GM12892 (cell line): Measurements from ENCODE around the gene CFB.
"Not testable (repeated sequence)": the region's sequence is repeated elsewhere in the genome, so short reads cannot be mapped to it uniquely, and the experiment has no call there.

Source experiments
- POLR2A ChIP-seq: IDR thresholded peaks from 2 replicates; pipeline ENCODE4 v1.6.1; 2011; ENCODE audit warnings: low read depth, low read length, control low read depth
- POLR2AphosphoS5 ChIP-seq: IDR thresholded peaks from 2 replicates; pipeline ENCODE4 v1.6.1; 2011; ENCODE audit warnings: low read depth, low read length, control low read depth
- TAF1 ChIP-seq: IDR thresholded peaks from 2 replicates; pipeline ENCODE4 v1.6.1; 2011; ENCODE audit warnings: low read depth, mild to moderate bottlenecking, control low read depth, low read length, borderline replicate concordance

DNA sequence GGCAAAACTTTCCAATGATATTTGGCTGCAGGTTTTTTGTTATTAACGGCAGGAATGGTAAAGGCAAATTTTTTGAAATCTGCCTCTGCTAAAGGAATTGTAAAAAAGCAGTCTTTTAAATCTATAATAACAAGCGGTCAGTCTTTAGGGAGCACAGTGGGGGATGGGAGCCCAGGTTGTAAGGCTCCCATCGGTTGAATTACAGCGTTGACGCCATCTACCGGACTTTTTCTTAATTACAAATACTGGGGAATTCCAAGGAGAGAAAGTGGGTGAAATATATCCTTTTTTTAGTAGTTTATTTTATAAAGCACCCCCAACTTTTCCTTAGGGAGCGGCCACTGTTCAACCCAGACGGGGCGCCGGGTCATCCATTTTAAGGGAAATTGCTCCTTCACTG lies 43.5 kb downstream of the CFB start:
- not testable (repeated sequence) for TF ChIP-seq POLR2A, POLR2AphosphoS5, TAF1
